Left lung (tissue), 10 donors: ENCODE measurements around the gene IP6K3. TPM values are rescaled to one million over a fixed set of nuclear protein-coding genes. Genes with fewer than 3 reads are reported as not detected.

Source experiments
- ATAC-seq: fragments of 200-7000 bp; cut with Tn5 transposase; one replicate; pipeline ENCODE4 v1.9.1; 2020; ENCODE audit warnings: moderate library complexity
- DNase-seq, 4 donors: peaks; one replicate each; pipeline ENCODE4 v3.0.0-alpha.2; 2013 to 2020
- H3K27ac ChIP-seq, 2 donors: fragments of 200-600 bp; sonication (generic) in 1 of 2; one replicate each; pipeline versions ENCODE4 v1.5.0 to v1.8.0; 2020 to 2021
- H3K27me3 ChIP-seq, 2 donors: fragments of 200-600 bp; sonication (generic) in 1 of 2; one replicate each; pipeline versions ENCODE4 v1.5.0 to v1.8.0; 2020 to 2021
- H3K36me3 ChIP-seq, 2 donors: fragments of 200-600 bp; sonication (generic) in 1 of 2; one replicate each; pipeline versions ENCODE4 v1.5.0 to v1.8.0; 2020 to 2021
- H3K4me1 ChIP-seq, 2 donors: fragments of 200-600 bp; one replicate each; pipeline ENCODE4 v1.8.0; 2021
- H3K4me3 ChIP-seq, 2 donors: fragments of 200-600 bp; sonication (generic) in 1 of 2; one replicate each; pipeline versions ENCODE4 v1.5.0 to v1.8.0; 2020 to 2021; ENCODE audit warnings: mild to moderate bottlenecking in 1 of 2
- H3K9me3 ChIP-seq, 2 donors: fragments of 200-600 bp; sonication (generic) in 1 of 2; one replicate each; pipeline versions ENCODE4 v1.5.0 to v1.8.0; 2020 to 2021
- CTCF ChIP-seq, 2 donors: fragments of 200-600 bp; sonication (generic) in 1 of 2; IDR thresholded peaks; one replicate each; pipeline versions ENCODE4 v1.5.0 to v1.8.0; 2021; ENCODE audit warnings: antibody characterized with exemption in 2 of 2
- intact Hi-C, 2 donors: fragments of 100-400 bp; cut with DNase I; formaldehyde crosslinking; loops; one replicate each; pipeline versions ENCODE4 v1.11.2 to v1.14.2; 2022
- polyA plus RNA-seq, 6 donors: library from polyadenylated mRNA; unstranded; fragments of 120-200 nt; gene quantifications; one replicate each; pipeline ENCODE4 v1.2.1, GENCODE V29; 2013; ENCODE audit not compliant: insufficient read length in 6 of 6
- total RNA-seq, 2 donors: library from RNA; stranded (reverse); fragmentation: NEBNext Ultra II Directional; extraction: Animal tissue kit (Norgen Biotek cat#: 25700); gene quantifications; one replicate each; pipeline ENCODE4 v1.2.1, GENCODE V29; 2021
- donor health status: DM: no; HTN: yes; CAD: no.
- donor health status: DM: no; HTN: no; CAD: no.

Gene IP6K3
- total and polyA plus RNA-seq, 8 donors, result 0.87 to 5.4 (median 3.3) TPM

GRCh38 chr6:33695451-33695887 lies 51.2 kb downstream of the IP6K3 start:
- DNase-seq (no peak), ATAC-seq (no peak)
- H3K36me3 ChIP-seq, result peaks cover 0 to 87% of the 10 kb centered on the region in 2 donors
- intact Hi-C loops, result no loop called here
- peak overlapping the region in 1 of 2 donors; percentile 26 for H3K27ac ChIP-seq
- TF ChIP-seq CTCF (IDR thresholded peaks at IDR 0.05), result no peak
- peaks cover 14 to 77% of the 10 kb centered on the region in 2 donors for H3K4me1 ChIP-seq
- H3K9me3 ChIP-seq, result no peaks in the 10 kb centered on the region
- no peaks in the 10 kb centered on the region for H3K27me3 ChIP-seq
- H3K4me3 ChIP-seq, result no peak overlapping the region

- no peak for TF ChIP-seq CTCF (IDR thresholded peaks at IDR 0.05)
These were observed 51.7 kb downstream of the IP6K3 start for GRCh38 chr6:33694977-33695376.

GRCh38 chr6:33694401-33694931 lies 52.2 kb downstream of the IP6K3 start:
- ATAC-seq (peak; percentile 2), DNase-seq (no peak)
- Histone ChIP-seq H3K27ac (peak overlapping the region in 1 of 2 donors; percentile 26), H3K27me3 (no peaks in the 10 kb centered on the region), H3K4me1 (peaks cover 14 to 72% of the 10 kb centered on the region in 2 donors), H3K4me3 (no peak overlapping the region), H3K9me3 (no peaks in the 10 kb centered on the region), H3K36me3 (peaks cover 0 to 95% of the 10 kb centered on the region in 2 donors)
- no peak for TF ChIP-seq CTCF (IDR thresholded peaks at IDR 0.05)
- intact Hi-C loops, result no loop called here

More at GRCh38 chr6:33694977-33695376, 51.7 kb downstream of the IP6K3 start:
- H3K4me3 ChIP-seq, result no peak overlapping the region
- DNase-seq (no peak), ATAC-seq (no peak)
- intact Hi-C loops, result no loop called here
- peaks cover 0 to 91% of the 10 kb centered on the region in 2 donors for H3K36me3 ChIP-seq
- H3K27ac ChIP-seq, result peak overlapping the region in 1 of 2 donors; percentile 26
- no peaks in the 10 kb centered on the region for H3K9me3 ChIP-seq
- peaks cover 14 to 73% of the 10 kb centered on the region in 2 donors for H3K4me1 ChIP-seq
- no peaks in the 10 kb centered on the region for H3K27me3 ChIP-seq

- ATAC-seq, result no peak
- Histone ChIP-seq H3K9me3 (no peaks in the 10 kb centered on the region), H3K4me3 (no peak overlapping the region), H3K27me3 (no peaks in the 10 kb centered on the region), H3K27ac (peak overlapping the region in 1 of 2 donors; percentile 26), H3K36me3 (peaks cover 0 to 95% of the 10 kb centered on the region in 2 donors), H3K4me1 (peaks cover 14 to 65% of the 10 kb centered on the region in 2 donors)
- DNase-seq, result no peak
- no peak for TF ChIP-seq CTCF (IDR thresholded peaks at IDR 0.05)
- intact Hi-C loops, result no loop called here
These were observed 53.3 kb downstream of the IP6K3 start for GRCh38 chr6:33693186-33694105.

- H3K27me3 ChIP-seq, result no peaks in the 10 kb centered on the region
- no peak for DNase-seq
- intact Hi-C loops, result no loop called here
- H3K9me3 ChIP-seq, result no peaks in the 10 kb centered on the region
- no peak for ATAC-seq
- H3K27ac ChIP-seq, result no peak overlapping the region
- peaks cover 14 to 62% of the 10 kb centered on the region in 2 donors for H3K4me1 ChIP-seq
- H3K36me3 ChIP-seq, result peaks cover 0 to 95% of the 10 kb centered on the region in 2 donors
- no peak overlapping the region for H3K4me3 ChIP-seq
- TF ChIP-seq CTCF (IDR thresholded peaks at IDR 0.05), result no peak
These were observed 53.9 kb downstream of the IP6K3 start for GRCh38 chr6:33692760-33693158.
